Mesenchymal stem cell (in vitro differentiated cells and primary cell): ENCODE data around the gene ATP5ME.

Experiments
- DNase-seq: peaks from one replicate; pipeline ENCODE4 v3.0.0-alpha.2; 2013
- H2AFZ ChIP-seq: one replicate; pipeline ENCODE4 v1.6.1; 2013; ENCODE audit warnings: low read depth, mild to moderate bottlenecking, control low read depth, inconsistent platforms, low read length, moderate library complexity
- H2AK5ac ChIP-seq: 2 replicates; pipeline ENCODE4 v1.6.1; 2013; ENCODE audit warnings: low read length, moderate library complexity, mild to moderate bottlenecking, inconsistent platforms; ENCODE audit not compliant: severe bottlenecking
- H2BK120ac ChIP-seq: one replicate; pipeline ENCODE4 v1.6.1; 2013; ENCODE audit warnings: low read depth, mild to moderate bottlenecking, inconsistent platforms, low read length, moderate library complexity
- H2BK12ac ChIP-seq, 2 experiments: one replicate each; pipeline ENCODE4 v1.6.1; 2013; ENCODE audit warnings: inconsistent platforms in 2 of 2, low read length in 2 of 2, mild to moderate bottlenecking in 2 of 2, moderate library complexity in 2 of 2, control low read depth in 1 of 2
- H2BK15ac ChIP-seq: one replicate; pipeline ENCODE4 v1.6.1; 2013; ENCODE audit warnings: mild to moderate bottlenecking, low read depth, inconsistent platforms; ENCODE audit not compliant: poor library complexity, severe bottlenecking
- H2BK5ac ChIP-seq: 2 replicates; pipeline ENCODE4 v1.6.1; 2013; ENCODE audit warnings: low read depth, mild to moderate bottlenecking, low read length, control low read depth, inconsistent platforms; ENCODE audit not compliant: poor library complexity, severe bottlenecking
- H3K14ac ChIP-seq, 2 experiments: one replicate each; pipeline ENCODE4 v1.6.1; 2013; ENCODE audit warnings: inconsistent platforms in 2 of 2, low read length in 2 of 2, control low read depth in 1 of 2, mild to moderate bottlenecking in 1 of 2, moderate library complexity in 1 of 2
- H3K18ac ChIP-seq, 2 experiments: one replicate each; pipeline ENCODE4 v1.6.1; 2013; ENCODE audit warnings: inconsistent platforms in 2 of 2, low read length in 2 of 2, control low read depth in 1 of 2, low read depth in 1 of 2, mild to moderate bottlenecking in 1 of 2
- H3K23ac ChIP-seq, 2 experiments: one replicate each; pipeline ENCODE4 v1.6.1; 2013; ENCODE audit warnings: inconsistent platforms in 2 of 2, low read length in 2 of 2, mild to moderate bottlenecking in 2 of 2, moderate library complexity in 2 of 2, control low read depth in 1 of 2
- H3K27ac ChIP-seq: 2 replicates; pipeline ENCODE4 v1.5.1; 2013; ENCODE audit warnings: mild to moderate bottlenecking, moderate library complexity, low read length, control low read depth, inconsistent platforms; ENCODE audit not compliant: poor library complexity, severe bottlenecking
- H3K27me3 ChIP-seq, 2 experiments: 2 replicates each; pipeline versions ENCODE4 v1.6.1 to v1.7.0; 2013; ENCODE audit warnings: low read length in 2 of 2, mild to moderate bottlenecking in 2 of 2, moderate library complexity in 2 of 2, control low read depth in 1 of 2, inconsistent platforms in 1 of 2; ENCODE audit not compliant: control insufficient read depth in 1 of 2, insufficient read depth in 1 of 2
- H3K36me3 ChIP-seq, 2 experiments: 2 replicates each; pipeline versions ENCODE4 v1.6.1 to v1.7.0; 2013; ENCODE audit warnings: low read length in 2 of 2, control low read depth in 1 of 2, inconsistent platforms in 1 of 2, low read depth in 1 of 2, mild to moderate bottlenecking in 1 of 2; ENCODE audit not compliant: insufficient read depth in 2 of 2, control insufficient read depth in 1 of 2
- H3K4ac ChIP-seq, 2 experiments: one replicate each; pipeline ENCODE4 v1.6.1; 2013; ENCODE audit warnings: inconsistent platforms in 2 of 2, low read length in 2 of 2, mild to moderate bottlenecking in 2 of 2, moderate library complexity in 2 of 2, control low read depth in 1 of 2, low read depth in 1 of 2
- H3K4me1 ChIP-seq: 2 replicates; pipeline ENCODE4 v1.6.1; 2013; ENCODE audit warnings: low read depth, low read length, control low read depth; ENCODE audit not compliant: control insufficient read depth, insufficient read depth
- H3K4me2 ChIP-seq: 2 replicates; pipeline ENCODE4 v1.6.1; 2013; ENCODE audit warnings: low read length, mild to moderate bottlenecking, inconsistent platforms; ENCODE audit not compliant: poor library complexity, severe bottlenecking
- H3K4me3 ChIP-seq, 2 experiments: 2 replicates each; pipeline versions ENCODE4 v1.5.1 to v1.7.0; 2013; ENCODE audit warnings: low read length in 2 of 2, mild to moderate bottlenecking in 2 of 2, control low read depth in 1 of 2, low read depth in 1 of 2; ENCODE audit not compliant: insufficient read depth in 1 of 2
- H3K79me1 ChIP-seq: replicated peaks from 2 replicates; pipeline ENCODE4 v1.6.1; 2013; ENCODE audit warnings: mild to moderate bottlenecking, control low read depth, low read length, inconsistent platforms; ENCODE audit not compliant: poor library complexity, severe bottlenecking
- H3K9ac ChIP-seq: 2 replicates; pipeline ENCODE4 v1.7.0; 2013; ENCODE audit warnings: mild to moderate bottlenecking, low read length, moderate library complexity
- H3K9me3 ChIP-seq: 2 replicates; pipeline ENCODE4 v1.7.0; 2013; ENCODE audit warnings: mild to moderate bottlenecking, low read length; ENCODE audit not compliant: control insufficient read depth
- H4K8ac ChIP-seq: one replicate; pipeline ENCODE4 v1.6.1; 2013; ENCODE audit warnings: inconsistent platforms, mild to moderate bottlenecking, low read length, moderate library complexity
- H4K91ac ChIP-seq: one replicate; pipeline ENCODE4 v1.6.1; 2013; ENCODE audit warnings: mild to moderate bottlenecking, low read length, inconsistent platforms
- WGBS: methylation state at CpG from one replicate; pipeline ENCODE4 v1.1.7; 2013; ENCODE audit warnings: mixed read lengths; 5-methylcytosine and 5-hydroxymethylcytosine counted together

Gene ATP5ME

DNA sequence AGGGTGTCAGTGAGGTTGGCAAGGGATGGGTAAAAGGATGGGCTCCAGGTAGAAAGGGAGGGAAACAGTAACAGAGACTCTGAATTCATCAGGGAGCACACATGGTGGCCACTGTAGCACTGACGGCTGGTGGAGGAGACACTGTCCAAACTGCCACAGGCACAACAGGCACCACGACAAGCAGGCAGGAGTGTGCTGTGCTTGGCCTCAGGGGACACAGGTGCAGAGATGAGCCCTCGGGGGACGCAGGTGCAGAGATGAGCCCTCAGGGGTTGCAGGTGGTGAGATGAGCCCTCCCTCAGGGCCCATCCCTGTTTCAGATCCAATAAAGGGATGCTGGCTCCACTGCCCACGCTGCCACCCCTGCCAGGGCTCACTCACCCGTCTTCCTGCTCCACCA, 41.1 kb downstream of the ATP5ME start:
- Histone ChIP-seq H4K91ac (no peak overlapping the region), H3K36me3 (no peaks in the 10 kb centered on the region), H2BK15ac (no peak overlapping the region), H3K18ac (no peak overlapping the region), H3K27me3 (peaks cover 6 to 18% of the 10 kb centered on the region in 2 experiments), H2BK12ac (no peak overlapping the region), H2BK5ac (no peak overlapping the region), H3K14ac (no peak overlapping the region), H3K27ac (no peak overlapping the region), H3K9me3 (peaks cover 11% of the 10 kb centered on the region), H3K4ac (no peak overlapping the region), H2BK120ac (no peak overlapping the region), H4K8ac (no peak overlapping the region), H3K4me1 (peaks cover 3% of the 10 kb centered on the region), H3K79me1 (no peaks in the 10 kb centered on the region), H3K23ac (no peak overlapping the region), H3K4me3 (no peak overlapping the region), H3K9ac (no peak overlapping the region), H2AK5ac (no peak overlapping the region), H3K4me2 (no peak overlapping the region), H2AFZ (no peak overlapping the region)
- WGBS, result 75% methylated on average over 6 of the region's 6 CpGs
- no peak for DNase-seq

GRCh38 chr4:632196-632790, 41.8 kb downstream of the ATP5ME start:
- Histone ChIP-seq H3K9me3 (peaks cover 11% of the 10 kb centered on the region), H3K9ac (no peak overlapping the region), H3K27ac (no peak overlapping the region), H3K4me2 (no peak overlapping the region), H2BK12ac (no peak overlapping the region), H3K4me3 (no peak overlapping the region), H3K23ac (no peak overlapping the region), H3K4ac (no peak overlapping the region), H3K4me1 (peaks cover 2% of the 10 kb centered on the region), H2BK15ac (no peak overlapping the region), H2AK5ac (no peak overlapping the region), H2AFZ (no peak overlapping the region), H2BK120ac (no peak overlapping the region), H3K18ac (no peak overlapping the region), H3K36me3 (no peaks in the 10 kb centered on the region), H4K91ac (no peak overlapping the region), H3K14ac (no peak overlapping the region), H2BK5ac (no peak overlapping the region), H3K79me1 (no peaks in the 10 kb centered on the region), H4K8ac (no peak overlapping the region), H3K27me3 (peaks cover 10 to 20% of the 10 kb centered on the region in 2 experiments)
- DNase-seq, result no peak
- 79% methylated on average over 16 of the region's 16 CpGs for WGBS

DNA sequence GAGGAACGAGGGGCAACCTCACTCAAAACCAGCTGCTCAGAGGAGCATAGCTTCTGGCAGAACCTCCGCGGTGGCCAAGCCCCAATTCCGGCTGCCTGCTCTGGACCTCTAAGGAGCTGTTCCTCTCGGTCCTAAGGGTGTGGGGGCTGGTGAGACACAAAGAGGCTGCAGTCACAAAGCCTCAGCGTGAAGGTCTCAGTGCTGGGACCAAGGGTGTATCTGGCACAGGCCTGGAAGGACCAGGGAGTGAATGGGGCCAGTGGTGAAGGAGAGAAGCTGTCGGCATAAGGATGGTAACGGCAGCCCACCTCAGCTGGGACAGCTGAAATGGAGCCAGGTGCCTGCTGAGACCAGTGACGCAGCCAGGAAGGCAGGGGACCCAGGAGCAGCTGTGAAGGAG, 43.4 kb downstream of the ATP5ME start:
- Histone ChIP-seq H3K4ac (no peak overlapping the region), H2AFZ (no peak overlapping the region), H3K9ac (no peak overlapping the region), H2BK5ac (no peak overlapping the region), H3K79me1 (no peaks in the 10 kb centered on the region), H3K27me3 (peaks cover 16 to 23% of the 10 kb centered on the region in 2 experiments), H2BK12ac (no peak overlapping the region), H4K91ac (no peak overlapping the region), H3K4me1 (peaks cover 4% of the 10 kb centered on the region), H2AK5ac (no peak overlapping the region), H3K23ac (no peak overlapping the region), H3K4me2 (no peak overlapping the region), H2BK120ac (no peak overlapping the region), H3K18ac (no peak overlapping the region), H3K36me3 (no peaks in the 10 kb centered on the region), H2BK15ac (no peak overlapping the region), H3K27ac (no peak overlapping the region), H3K14ac (no peak overlapping the region), H3K9me3 (peaks cover 11% of the 10 kb centered on the region), H4K8ac (no peak overlapping the region), H3K4me3 (no peak overlapping the region)
- no peak for DNase-seq
- WGBS, result 79% methylated on average over 9 of the region's 9 CpGs

GRCh38 chr4:629915-630641, 44.0 kb downstream of the ATP5ME start:
- peaks cover 16 to 23% of the 10 kb centered on the region in 2 experiments for H3K27me3 ChIP-seq
- H3K27ac ChIP-seq, result no peak overlapping the region
- H3K4me2 ChIP-seq, result no peak overlapping the region
- H3K18ac ChIP-seq, result no peak overlapping the region
- no peak overlapping the region for H2BK12ac ChIP-seq
- no peak overlapping the region for H2BK5ac ChIP-seq
- H3K4me3 ChIP-seq, result no peak overlapping the region
- H3K79me1 ChIP-seq, result no peaks in the 10 kb centered on the region
- H2BK15ac ChIP-seq, result no peak overlapping the region
- H3K23ac ChIP-seq, result no peak overlapping the region
- 75% methylated on average over 20 of the region's 20 CpGs for WGBS
- H3K9ac ChIP-seq, result no peak overlapping the region
- no peak overlapping the region for H4K91ac ChIP-seq
- H4K8ac ChIP-seq, result no peak overlapping the region
- H3K4ac ChIP-seq, result no peak overlapping the region
- H2AFZ ChIP-seq, result no peak overlapping the region
- no peak overlapping the region for H2BK120ac ChIP-seq
- H2AK5ac ChIP-seq, result no peak overlapping the region
- H3K4me1 ChIP-seq, result peaks cover 10% of the 10 kb centered on the region
- H3K36me3 ChIP-seq, result no peaks in the 10 kb centered on the region
- peaks cover 11% of the 10 kb centered on the region for H3K9me3 ChIP-seq
- no peak overlapping the region for H3K14ac ChIP-seq
- no peak for DNase-seq
